NCI-H526 treated with DMSO at 0.1 percent for 48 hours (cell line): ENCODE results near the gene USP28.
"Not testable (repeated sequence)": the region's sequence is repeated elsewhere in the genome, so short reads cannot be mapped to it uniquely, and the experiment has no call there.

Experiments
- DNase-seq: peaks from one replicate; lab custom pipeline; 2025; lab: John Stamatoyannopoulos, UW

USP28 gene, protein sequence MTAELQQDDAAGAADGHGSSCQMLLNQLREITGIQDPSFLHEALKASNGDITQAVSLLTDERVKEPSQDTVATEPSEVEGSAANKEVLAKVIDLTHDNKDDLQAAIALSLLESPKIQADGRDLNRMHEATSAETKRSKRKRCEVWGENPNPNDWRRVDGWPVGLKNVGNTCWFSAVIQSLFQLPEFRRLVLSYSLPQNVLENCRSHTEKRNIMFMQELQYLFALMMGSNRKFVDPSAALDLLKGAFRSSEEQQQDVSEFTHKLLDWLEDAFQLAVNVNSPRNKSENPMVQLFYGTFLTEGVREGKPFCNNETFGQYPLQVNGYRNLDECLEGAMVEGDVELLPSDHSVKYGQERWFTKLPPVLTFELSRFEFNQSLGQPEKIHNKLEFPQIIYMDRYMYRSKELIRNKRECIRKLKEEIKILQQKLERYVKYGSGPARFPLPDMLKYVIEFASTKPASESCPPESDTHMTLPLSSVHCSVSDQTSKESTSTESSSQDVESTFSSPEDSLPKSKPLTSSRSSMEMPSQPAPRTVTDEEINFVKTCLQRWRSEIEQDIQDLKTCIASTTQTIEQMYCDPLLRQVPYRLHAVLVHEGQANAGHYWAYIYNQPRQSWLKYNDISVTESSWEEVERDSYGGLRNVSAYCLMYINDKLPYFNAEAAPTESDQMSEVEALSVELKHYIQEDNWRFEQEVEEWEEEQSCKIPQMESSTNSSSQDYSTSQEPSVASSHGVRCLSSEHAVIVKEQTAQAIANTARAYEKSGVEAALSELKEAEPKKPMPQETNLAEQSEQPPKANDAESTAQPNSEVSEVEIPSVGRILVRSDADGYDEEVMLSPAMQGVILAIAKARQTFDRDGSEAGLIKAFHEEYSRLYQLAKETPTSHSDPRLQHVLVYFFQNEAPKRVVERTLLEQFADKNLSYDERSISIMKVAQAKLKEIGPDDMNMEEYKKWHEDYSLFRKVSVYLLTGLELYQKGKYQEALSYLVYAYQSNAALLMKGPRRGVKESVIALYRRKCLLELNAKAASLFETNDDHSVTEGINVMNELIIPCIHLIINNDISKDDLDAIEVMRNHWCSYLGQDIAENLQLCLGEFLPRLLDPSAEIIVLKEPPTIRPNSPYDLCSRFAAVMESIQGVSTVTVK

DNA sequence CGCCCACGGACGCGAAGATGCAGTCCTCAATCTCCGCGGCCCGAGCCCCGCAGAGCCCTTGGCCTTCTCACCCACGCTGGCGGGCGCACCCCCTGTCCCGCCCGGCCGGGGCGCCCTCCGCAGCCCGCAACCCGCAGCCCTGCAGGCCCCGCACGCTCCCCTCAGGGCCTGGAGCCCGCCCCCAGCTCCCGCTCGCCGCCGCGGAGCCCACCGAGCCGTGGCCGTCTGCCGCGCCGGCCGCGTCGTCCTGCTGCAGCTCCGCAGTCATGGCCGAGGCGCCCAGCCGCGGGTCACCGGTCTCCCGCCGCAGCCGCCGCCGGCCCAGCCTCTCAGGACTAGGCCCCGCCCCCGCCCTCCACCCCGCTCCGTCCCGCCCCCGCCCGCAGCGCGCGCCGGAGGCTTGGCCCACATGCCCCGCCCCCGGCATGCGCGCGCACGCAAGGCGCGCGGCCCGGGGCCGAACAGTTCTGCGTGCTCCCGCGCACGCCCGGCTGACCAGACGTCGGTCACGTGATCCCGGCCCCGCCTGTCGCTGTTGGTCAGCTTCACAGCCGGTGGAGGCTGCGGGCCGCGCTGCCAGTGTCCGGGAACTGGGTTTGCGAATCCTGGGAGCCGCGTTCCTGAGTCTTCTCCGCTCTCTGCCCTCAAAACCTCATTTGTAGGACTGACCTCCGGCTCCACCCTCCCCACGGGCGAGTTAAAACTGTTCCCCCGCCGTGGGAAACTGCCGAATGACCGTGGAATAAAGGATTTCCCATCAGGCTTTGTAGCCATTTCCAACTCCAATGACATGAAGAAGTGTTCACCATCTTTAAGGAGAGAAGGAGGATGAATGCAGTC is at the start of gene USP28:
Gene USP28 (minus strand): TSS at position 339 of the 840 bp plus-strand sequence. CDS start 71 bp downstream, at position 268.
- DNase-seq = peak; percentile 98

DNA sequence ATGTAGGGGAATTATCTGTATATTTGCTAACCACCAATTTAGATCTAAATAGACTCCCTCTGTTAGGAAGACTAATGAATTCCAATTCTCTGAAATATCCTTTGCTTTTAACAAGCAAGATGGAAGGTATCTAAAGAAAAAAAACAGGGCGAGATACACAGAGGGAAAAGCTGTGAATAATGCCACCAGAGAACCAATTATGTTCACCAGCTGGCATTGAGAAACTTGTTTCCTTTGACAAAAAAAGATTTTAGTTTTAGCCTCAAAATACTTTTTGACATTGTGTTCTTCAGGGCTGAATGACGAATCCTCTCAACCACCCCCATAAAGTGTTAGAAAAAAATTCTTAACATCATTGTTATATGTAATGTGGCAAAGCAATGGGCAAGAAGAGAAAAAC is 48.2 kb upstream of the USP28 start:
- no peak for DNase-seq

DNA sequence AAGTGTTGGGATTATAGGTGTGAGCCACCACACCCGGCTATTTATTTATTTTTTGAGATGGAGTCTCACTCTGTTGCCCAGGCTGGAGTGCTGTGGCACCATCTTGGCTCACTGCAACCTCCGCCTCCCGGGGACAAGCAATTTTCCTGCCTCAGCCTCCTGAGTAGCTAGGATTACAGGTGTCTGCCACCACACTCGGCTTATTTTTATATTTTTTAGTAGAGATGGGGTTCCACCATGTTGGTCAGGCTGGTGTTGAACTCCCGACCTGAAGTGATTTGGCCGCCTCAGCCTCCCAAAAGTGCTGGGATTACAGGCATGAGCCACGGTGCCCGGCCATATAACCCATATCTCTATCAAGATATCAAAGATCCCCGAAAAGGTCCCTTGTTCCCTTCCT is 36.1 kb upstream of the USP28 start:
- not testable (repeated sequence) for DNase-seq

DNA sequence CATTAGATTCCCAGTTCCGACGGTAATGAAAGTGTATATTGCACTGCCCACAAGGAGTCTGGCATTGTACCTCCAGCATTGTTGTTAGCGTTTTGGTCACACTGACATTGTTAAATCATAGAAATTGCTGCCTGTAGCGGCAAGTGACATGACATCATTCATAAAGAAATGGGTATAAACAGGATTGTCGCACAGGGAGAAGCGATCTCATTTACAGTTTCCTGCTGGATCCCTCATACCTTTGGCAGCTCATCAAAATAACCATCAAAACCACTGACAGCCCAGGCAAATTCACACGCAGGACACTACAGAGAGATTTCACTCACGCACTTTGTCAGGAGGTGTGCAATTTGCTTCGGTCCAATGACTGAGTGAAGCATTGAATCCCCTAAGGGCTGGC is 32.7 kb upstream of the USP28 start:
- no peak for DNase-seq

DNA sequence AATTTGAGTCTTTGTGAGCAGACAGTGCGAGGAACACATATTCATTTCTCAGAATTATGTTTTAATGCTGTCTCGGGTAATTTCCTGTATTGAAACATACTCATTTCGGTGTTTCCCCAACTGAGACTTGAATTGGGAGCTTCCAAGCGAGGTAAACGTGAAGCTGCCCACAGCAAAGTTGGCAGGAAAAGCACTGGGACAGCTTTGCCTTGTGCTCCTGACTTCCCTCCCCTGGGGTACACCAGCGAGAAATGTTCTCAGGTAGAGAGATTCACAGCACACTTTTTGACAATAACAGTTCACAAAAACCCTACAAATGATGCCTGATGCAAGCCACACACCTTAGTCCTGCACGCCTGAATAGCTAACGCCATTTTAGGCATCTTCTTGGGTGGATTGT is 32.3 kb upstream of the USP28 start:
- DNase-seq = no peak

DNA sequence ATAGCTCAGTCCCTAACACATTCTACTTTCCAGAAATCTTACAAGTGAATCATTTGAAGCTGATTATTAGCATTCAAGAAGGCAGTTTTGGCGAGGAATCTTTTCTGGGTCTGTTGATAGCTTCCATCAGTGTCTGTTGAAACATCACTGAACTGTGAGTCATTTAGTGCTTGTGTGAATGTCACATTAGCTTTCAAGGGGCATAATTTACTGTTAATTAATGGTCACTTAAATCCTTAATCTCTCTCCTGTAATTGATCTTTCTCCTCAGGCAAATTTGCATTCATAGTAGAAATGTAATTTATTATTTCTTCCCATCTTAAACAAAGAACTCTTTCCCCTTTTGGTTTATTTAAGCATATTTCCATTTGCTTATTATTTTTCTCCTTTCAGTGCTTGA is 31.8 kb upstream of the USP28 start:
- DNase-seq = no peak

DNA sequence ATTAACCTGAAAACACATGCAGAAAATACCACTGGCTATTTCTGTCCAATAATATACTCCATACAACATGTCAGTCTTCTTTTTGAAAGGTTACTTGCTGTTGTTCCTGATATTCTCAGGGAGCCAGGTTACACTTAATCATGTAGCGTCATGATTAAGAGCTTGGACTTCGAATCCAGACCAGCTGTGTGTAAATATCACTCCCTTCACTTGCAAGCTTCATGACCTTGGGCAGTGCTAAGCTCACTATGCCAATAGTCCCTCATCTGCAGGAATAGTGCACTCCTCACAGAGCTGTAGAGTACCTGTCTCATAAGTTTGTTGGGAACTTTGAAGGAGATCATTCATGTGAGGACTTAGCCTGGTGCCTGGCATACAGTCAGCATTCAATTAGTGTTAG is 31.1 kb upstream of the USP28 start:
- DNase-seq = no peak

DNA sequence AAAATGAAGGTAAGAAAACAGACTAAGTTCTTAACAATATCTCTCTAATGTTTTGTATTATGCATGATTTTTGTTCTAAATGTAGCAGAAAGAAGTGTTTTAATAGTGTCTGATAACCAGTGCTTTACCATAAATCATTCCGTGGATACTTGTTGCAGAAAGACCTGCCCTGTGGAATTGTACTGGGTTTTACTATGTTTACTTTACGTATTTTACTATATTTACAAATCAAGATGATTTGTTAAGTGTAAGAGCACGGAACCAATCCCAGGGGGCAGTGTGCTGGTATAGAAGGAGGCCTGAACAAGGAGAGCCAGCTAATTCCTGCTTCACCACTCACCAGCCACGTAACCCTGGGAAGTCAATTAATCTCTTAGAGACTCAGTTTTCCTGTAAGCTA is 30.7 kb upstream of the USP28 start:
- DNase-seq = peak; percentile 96

DNA sequence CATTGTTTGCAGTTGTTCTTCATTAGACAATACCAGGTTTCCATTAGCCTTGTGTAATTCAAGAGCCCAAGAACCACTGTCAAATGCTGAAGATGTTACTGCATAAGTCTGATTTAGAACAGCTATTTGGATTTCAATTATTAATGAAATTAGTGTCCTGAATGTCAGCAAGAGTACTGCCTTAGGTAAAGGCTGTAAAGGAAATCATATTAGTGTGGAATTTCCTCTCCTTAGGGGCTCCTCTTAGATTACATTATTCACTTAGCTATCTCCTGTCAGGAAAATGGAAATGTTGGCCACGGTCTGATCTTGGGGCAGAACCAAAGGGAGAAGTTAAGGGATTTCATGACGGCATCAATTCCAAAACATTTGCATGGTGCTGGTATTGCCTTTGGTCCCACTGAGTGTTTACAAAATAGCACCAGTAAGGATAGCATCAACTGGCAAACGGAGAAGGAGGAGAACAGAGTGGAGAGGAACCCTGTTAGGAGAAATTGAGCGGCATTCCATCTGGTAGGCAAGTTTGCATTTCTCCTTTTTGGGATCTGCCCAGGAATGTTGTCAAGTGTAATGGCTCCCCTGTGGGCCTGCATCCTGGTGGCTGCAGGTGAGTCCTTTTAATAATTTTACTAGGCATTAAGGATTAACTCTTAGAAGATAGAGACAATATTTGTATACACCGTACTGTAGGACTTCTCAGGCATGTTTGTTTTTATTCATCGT is 29.2 kb upstream of the USP28 start, which contains the start of gene HTR3B:
Gene HTR3B (plus strand): TSS at position 418 of the 723 bp plus-strand sequence. CDS start 138 bp downstream, at position 556.
- DNase-seq = no peak

DNA sequence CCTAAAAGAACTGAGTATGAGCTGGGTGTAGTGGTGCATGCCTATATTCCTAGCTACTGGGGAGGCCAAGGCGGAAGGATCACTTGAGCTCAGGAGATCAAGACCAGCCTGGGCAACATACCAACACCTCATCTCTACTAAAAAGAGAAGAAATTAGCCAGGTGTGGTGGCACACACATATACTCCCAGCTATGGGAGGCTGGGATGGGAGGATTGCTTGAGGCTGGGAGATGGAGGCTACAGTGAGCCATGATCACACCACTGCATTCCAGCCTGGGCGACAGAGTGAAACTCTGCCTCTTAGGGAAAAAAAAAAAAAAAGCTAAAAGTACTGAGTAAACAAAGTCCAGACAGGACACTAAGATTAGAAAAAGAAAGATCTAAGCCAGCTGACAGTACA is 25.8 kb upstream of the USP28 start:
- DNase-seq = no peak

DNA sequence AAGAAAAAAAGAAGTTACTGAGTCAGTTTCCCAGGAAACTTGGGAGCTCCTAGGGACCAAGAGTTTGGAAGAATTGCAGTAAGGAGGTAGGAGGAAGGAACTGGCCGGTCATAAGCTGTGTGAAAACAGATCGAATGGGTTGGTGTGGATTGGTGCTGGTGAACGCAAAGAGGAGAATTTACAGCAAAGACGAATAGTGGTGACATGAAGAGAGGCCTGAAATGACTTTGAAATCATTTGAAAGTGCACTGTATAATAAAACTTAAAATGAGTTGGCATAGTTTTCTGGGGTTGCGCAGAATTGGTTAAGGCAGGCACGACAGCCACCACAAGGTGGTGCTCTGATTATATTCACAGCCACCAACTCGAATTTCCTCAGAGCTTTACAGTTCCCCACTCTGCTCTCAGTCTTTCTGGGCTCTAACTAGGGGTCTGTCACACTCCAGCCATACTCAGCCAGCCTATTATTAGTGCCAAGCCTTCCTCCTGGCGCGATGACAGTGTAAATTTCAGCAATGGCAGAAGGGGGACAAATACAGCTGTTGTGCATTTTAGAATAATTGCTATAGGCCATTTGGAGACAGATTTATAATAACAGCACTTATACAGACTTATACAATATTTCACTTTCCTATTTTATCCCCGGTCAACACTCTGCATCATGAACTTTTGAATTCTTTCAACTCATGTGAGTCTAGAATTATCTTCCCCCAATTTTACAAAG is 20.9 kb upstream of the USP28 start:
- DNase-seq = peak; percentile 58

DNA sequence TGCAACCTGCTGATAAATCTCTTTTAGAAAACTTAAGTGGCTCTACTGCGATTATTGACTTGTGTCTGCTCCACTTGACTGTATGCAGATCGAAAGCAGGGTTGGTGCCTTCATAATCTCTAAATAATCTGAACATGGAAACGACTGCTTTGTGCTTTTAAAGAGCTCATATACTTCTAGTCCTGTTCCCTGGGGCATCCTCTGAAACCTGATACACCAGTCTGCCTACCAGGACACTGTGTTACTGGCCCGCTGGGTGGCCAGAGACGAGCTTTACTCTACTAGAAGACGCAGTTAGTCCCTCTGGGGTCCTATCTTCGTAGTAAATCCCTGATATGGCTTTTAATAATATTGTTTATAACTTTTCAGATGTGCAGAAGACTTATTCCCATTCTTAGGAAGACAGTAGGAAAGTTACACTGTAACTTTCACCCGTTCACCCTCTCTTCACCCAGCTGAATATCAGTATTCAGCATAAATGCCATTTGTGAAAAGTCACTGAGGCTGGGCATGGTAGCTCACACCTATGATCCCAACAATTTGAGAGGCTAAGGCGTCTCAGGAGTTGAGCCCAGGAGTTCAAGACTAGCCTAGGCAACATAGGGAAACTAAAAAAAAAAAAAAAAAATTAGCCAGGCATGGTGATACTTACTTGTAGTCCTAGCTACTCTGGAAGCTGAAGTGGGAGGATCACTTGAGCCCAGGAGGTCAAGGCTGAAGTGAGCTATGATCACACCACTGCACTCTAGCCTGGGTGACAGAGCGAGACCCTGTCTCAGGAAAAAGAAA is 20.2 kb upstream of the USP28 start:
- DNase-seq = peak; percentile 94

DNA sequence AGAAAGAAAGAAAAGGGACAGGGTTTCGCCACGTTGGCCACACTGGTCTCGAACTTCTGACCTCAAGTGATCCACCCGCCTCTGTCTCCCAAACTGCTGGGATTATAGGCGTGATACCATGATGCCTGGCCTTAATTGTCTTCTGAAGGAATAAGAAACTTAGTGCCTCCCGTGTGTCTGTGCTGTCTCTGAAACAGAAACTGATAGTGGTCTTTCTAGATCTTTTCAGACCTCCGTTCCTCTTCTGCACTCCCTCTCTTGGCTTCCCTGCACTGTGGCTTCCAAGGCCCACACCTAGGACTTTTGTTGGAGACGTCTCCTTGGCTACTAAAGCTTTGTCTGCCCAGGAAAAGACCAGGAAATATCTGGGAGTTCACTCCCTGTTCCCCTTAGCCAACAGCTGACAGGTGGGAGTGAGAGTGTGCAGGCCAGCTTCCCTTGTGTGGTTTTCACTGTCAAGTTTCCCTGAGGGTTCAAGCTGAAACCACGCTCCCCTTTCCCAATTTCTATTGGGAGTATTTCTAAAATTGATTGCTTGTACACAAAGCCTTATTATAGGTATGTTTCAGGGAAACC is 19.1 kb upstream of the USP28 start:
- DNase-seq = no peak

DNA sequence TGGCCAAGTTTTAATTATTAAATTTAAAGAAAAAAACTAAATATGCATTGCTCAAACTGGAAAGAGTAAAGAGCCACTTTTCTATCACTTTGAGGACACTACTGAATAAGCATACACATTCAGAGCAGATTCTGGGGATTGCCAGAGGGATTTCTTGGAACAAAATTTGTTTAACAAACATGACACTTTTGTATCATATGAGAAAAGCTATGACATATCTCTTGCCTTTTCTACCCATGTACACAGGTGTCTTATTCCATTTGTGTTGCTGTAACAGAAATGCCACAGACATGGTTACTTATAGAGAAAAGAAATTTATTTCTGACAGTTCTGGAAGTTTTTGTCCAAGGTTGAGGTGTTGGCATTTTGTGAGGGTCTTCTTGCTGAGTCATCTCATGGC is 13.5 kb upstream of the USP28 start:
- peak; percentile 51 for DNase-seq

DNA sequence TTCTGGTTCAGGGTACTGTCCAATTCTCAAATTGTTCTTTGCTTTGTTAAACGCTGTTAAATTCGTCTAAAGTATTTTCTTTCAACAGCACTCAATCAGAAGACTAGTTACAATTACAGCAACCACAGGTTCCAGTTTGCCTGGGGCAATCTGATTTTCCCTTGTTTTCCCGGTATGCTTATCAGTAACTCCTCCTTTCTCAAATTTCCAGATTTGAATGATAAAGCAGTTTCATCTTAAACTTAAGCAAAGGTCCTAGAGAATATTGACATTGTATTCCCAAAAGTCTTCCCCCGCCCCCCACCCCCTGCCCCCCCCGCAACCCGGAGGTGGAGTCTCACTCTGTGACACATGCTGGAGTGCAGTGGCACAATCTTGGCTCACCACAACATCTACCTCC is 10.5 kb upstream of the USP28 start:
- peak; percentile 99 for DNase-seq

DNA sequence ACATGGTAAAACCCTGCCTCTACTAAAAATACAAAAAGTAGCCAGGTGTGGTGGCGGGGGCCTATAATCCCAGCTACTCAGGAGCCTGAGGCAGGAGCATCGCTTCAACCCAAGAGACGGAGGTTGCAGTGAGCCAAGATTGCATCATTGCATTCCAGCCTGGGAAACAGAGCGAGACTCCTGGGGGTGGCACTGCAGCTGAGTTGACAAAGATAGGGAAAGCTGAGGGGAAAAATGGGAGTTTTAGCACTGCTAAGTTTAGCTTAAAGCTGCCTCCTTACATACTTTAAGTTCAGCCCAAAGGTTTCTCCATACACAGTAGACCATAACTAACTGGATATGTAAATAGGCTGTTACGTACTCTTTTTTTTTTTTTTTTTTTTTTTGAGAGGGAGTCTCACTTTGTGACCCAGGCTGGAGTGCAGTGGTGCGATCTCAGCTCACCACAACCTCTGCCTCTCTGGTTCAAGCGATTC is 9.0 kb upstream of the USP28 start:
- no peak for DNase-seq

DNA sequence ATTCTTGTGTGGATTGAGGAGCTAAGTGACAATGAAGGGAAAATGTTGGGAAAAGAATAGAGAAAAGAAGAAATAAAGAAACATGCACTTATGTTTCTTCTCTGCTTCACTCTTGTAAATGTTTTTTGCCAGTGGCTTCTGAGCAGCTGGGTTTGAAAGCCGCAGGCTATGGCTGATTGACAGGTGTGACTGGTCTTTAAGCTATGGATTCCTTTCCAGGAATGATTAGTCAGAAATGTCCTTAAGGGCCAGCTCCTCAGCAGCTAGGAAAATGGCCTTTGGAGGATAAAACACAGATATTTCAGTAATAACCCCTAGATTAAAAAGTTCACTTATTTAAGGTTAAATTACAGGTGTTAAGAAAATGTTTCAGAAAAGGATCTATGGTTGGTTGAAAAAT is 6.5 kb upstream of the USP28 start:
- no peak for DNase-seq

DNA sequence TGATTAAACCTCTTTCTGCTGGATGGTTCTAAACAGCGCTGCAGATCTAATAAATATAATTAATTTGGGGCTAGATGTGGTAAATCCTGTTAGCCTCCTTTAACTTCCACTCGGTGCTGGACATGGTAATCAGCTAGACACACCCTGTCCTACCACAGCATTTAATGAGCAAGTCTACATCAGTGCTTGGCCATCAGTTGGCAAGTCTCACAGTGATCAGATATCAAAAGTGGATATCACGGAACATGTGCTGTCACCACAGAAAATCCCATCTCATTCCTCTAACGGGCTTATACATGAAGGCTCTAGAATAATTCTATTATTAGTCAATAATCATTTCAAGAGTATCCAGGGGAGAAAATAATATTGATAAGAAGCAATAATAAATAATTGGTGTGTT is 5.6 kb upstream of the USP28 start:
- DNase-seq = no peak

DNA sequence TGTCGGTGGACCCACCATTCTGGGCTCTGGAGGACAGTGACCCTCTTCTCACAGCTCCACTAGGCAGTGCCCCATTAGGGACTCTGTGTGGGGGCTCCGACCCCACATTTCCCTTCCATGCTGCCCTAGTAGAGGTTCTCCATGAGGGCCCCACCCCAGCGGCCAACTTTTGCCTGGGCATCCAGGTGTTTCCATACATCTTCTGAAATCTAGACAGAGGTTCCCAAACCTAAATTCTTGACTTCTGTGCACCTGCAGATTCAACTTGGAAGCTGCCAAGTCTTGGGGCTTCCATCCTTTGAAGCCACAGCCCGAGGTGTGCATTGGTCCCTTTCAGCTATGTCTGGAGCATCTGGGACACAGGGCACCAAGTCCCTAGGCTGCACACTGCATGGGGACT is 4.1 kb upstream of the USP28 start:
- DNase-seq = not testable (repeated sequence)
